Type B pancreatic cell (in vitro differentiated cells): ENCODE results near the gene HESX1. TPM values are rescaled to one million over a fixed set of nuclear protein-coding genes. Genes with fewer than 3 reads are reported as not detected.
A peak's percentile ranks its signal among the peaks of the same experiment; 100 is the strongest.

Experiments
- DNase-seq: peaks from one replicate; pipeline ENCODE4 v3.0.0; 2021; ENCODE audit warnings: mixed read lengths; ENCODE audit not compliant: unreplicated experiment; ENCODE audit errors: extremely low spot score
- H3K27ac Mint-ChIP-seq: 2 replicates; pipeline ENCODE4 v1.8.0; 2021; ENCODE audit warnings: mild to moderate bottlenecking, mixed read lengths
- H3K27me3 Mint-ChIP-seq: 2 replicates; pipeline ENCODE4 v1.8.0; 2021; ENCODE audit warnings: mixed read lengths
- H3K36me3 Mint-ChIP-seq: 2 replicates; pipeline ENCODE4 v1.8.0; 2021; ENCODE audit warnings: mixed read lengths
- H3K4me1 Mint-ChIP-seq: one replicate; pipeline ENCODE4 v1.8.0; 2021; ENCODE audit warnings: mixed read lengths; ENCODE audit not compliant: unreplicated experiment
- H3K4me3 Mint-ChIP-seq: 2 replicates; pipeline ENCODE4 v1.8.0; 2021; ENCODE audit warnings: mild to moderate bottlenecking, mixed read lengths
- H3K9me3 Mint-ChIP-seq: 2 replicates; pipeline ENCODE4 v1.8.0; 2021; ENCODE audit warnings: mixed read lengths
- CTCF ChIP-seq: fragments of 200-600 bp; sonication (generic); conservative IDR thresholded peaks from 2 replicates; pipeline ENCODE4 v1.5.0; 2021; ENCODE audit warnings: antibody characterized with exemption, mild to moderate bottlenecking
- total RNA-seq: library from RNA; stranded (reverse); gene quantifications from 2 replicates; pipeline ENCODE4 v1.2.1, GENCODE V29; 2021; ENCODE audit warnings: low replicate concordance

The HESX1 gene
- total RNA-seq, 1 donor from 2014 or later, result 1.7 TPM

GRCh38 chr3:57151749-57152148 is 48.0 kb downstream of the HESX1 start:
- H3K4me3 Mint-ChIP-seq, result peak overlapping the region; percentile 79
- TF ChIP-seq CTCF, result no peak

GRCh38 chr3:57151021-57151449 is 48.7 kb downstream of the HESX1 start:
- peaks cover 5% of the 10 kb centered on the region for H3K36me3 Mint-ChIP-seq
- no peak for DNase-seq
- H3K4me3 Mint-ChIP-seq, result peak overlapping the region; percentile 13
- peak overlapping the region; percentile 3 for H3K27ac Mint-ChIP-seq
- H3K4me1 Mint-ChIP-seq, result peaks cover 60% of the 10 kb centered on the region
- H3K9me3 Mint-ChIP-seq, result no peaks in the 10 kb centered on the region
- no peak for TF ChIP-seq CTCF
- no peaks in the 10 kb centered on the region for H3K27me3 Mint-ChIP-seq

More at GRCh38 chr3:57151749-57152148, 48.0 kb downstream of the HESX1 start:
- DNase-seq, result no peak
- no peaks in the 10 kb centered on the region for H3K9me3 Mint-ChIP-seq
- H3K36me3 Mint-ChIP-seq, result peaks cover 5% of the 10 kb centered on the region
- H3K27ac Mint-ChIP-seq, result peak overlapping the region; percentile 57
- no peaks in the 10 kb centered on the region for H3K27me3 Mint-ChIP-seq
- H3K4me1 Mint-ChIP-seq, result peaks cover 65% of the 10 kb centered on the region

GRCh38 chr3:57150113-57150581 is 49.6 kb downstream of the HESX1 start:
- no peaks in the 10 kb centered on the region for H3K9me3 Mint-ChIP-seq
- H3K27me3 Mint-ChIP-seq, result no peaks in the 10 kb centered on the region
- H3K4me1 Mint-ChIP-seq, result peaks cover 56% of the 10 kb centered on the region

More at GRCh38 chr3:57150113-57150581, 49.6 kb downstream of the HESX1 start:
- no peak for DNase-seq
- no peak overlapping the region for H3K27ac Mint-ChIP-seq
- TF ChIP-seq CTCF, result no peak
- H3K36me3 Mint-ChIP-seq, result peaks cover 5% of the 10 kb centered on the region
- H3K4me3 Mint-ChIP-seq, result peak overlapping the region; percentile 21

Other genes with a start within 250 kb of the HESX1 start
- gene SPATA12, start 139.3 kb downstream of the HESX1 start, total RNA-seq, result not detected in 2 replicates
- gene IL17RD, start 34.6 kb downstream of the HESX1 start, total RNA-seq, result 14.8 and 47.4 TPM in 2 replicates
- 34.2 and 39.4 TPM in 2 replicates for gene APPL1, start 27.8 kb upstream of the HESX1 start, total RNA-seq
- gene ASB14, start 92.7 kb upstream of the HESX1 start, total RNA-seq, result not detected in 2 replicates